HCT116 (cell line): ENCODE measurements around the gene CXCR6. TPM values are rescaled to one million over a fixed set of nuclear protein-coding genes. Genes with fewer than 3 reads are reported as not detected.

ENCODE experiments used
- ATAC-seq: fragments of 200-7000 bp; cut with Tn5 transposase; 2 replicates; pipeline ENCODE4 v1.9.1; 2020; ENCODE audit warnings: mild to moderate bottlenecking, moderate library complexity
- BruUV-seq: library from RNA; stranded (reverse); fragments of 400-500 nt; replicated peaks from 2 replicates; lab custom pipeline; 2021; lab: Mats Ljungman, UMichigan
- CTCF ChIA-PET: fragments of 300-600 bp; sonication (Branson Sonifier 250); formaldehyde crosslinking; loops from one replicate; lab custom pipeline; 2021; ENCODE audit warnings: antibody characterized with exemption; lab: Charles Lee
- POLR2A ChIA-PET: fragments of 300-600, 350-600 bp; sonication (Branson Sonifier 250); formaldehyde crosslinking; loops from one replicate; lab custom pipeline; 2021; ENCODE audit warnings: antibody characterized with exemption; lab: Charles Lee
- RAD21 ChIA-PET, 2 experiments: fragments of 300-600 bp; sonication (Branson Sonifier 250); formaldehyde crosslinking; loops; one replicate each; lab custom pipeline; 2023; ENCODE audit warnings: low total read pairs in 2 of 2; ENCODE audit not compliant: uncharacterized antibody in 2 of 2, unreplicated experiment in 2 of 2, low non-redundant PET in 1 of 2; lab: Charles Lee
- DNase-seq: peaks from one replicate; pipeline ENCODE4 v3.0.0-alpha.2; 2010; ENCODE audit warnings: low read depth, low spot score
- H2AFZ ChIP-seq: fragments of 200-600 bp; shearing (Covaris generic), sonication (generic); 2 replicates; pipeline ENCODE4 v1.6.1; 2017; ENCODE audit warnings: low read depth, mixed run types, mixed read lengths, antibody characterized with exemption, low read length; ENCODE audit not compliant: poor library complexity, severe bottlenecking
- H3K27ac ChIP-seq: 2 replicates; pipeline ENCODE4 v1.5.1; 2012; ENCODE audit warnings: low read depth, low read length
- H3K27me3 ChIP-seq: fragments of 200-600 bp; sonication (generic); 2 replicates; pipeline ENCODE4 v1.6.1; 2016; ENCODE audit warnings: mixed run types, low read length, mixed read lengths; ENCODE audit not compliant: insufficient read depth
- H3K36me3 ChIP-seq, 2 experiments: fragments of 200-500 bp in 1 of 2; fragments of 200-600 bp in 1 of 2; sonication (Bioruptor generic) in 1 of 2; sonication (generic) in 1 of 2; 2 replicates each; pipeline versions ENCODE4 v1.5.1 to v1.6.1; 2014 to 2016; ENCODE audit warnings: low read length in 2 of 2, inconsistent platforms in 1 of 2, mixed read lengths in 1 of 2, mixed run types in 1 of 2; ENCODE audit not compliant: insufficient read depth in 2 of 2, control insufficient read depth in 1 of 2
- H3K4me1 ChIP-seq, 2 experiments: fragments of 200-600 bp in 1 of 2; sonication (generic) in 1 of 2; 2 replicates each; pipeline versions ENCODE4 v1.5.1 to v1.6.1; 2012 to 2017; ENCODE audit warnings: low read length in 2 of 2, inconsistent platforms in 1 of 2, mild to moderate bottlenecking in 1 of 2, mixed read lengths in 1 of 2, mixed run types in 1 of 2, moderate library complexity in 1 of 2; ENCODE audit not compliant: insufficient read depth in 2 of 2, control insufficient read depth in 1 of 2
- H3K4me2 ChIP-seq: fragments of 200-600 bp; sonication (generic); 2 replicates; pipeline ENCODE4 v1.6.1; 2017; ENCODE audit warnings: mixed run types, low read length, mixed read lengths
- H3K4me3 ChIP-seq, 2 experiments: fragments of 200-600 bp in 1 of 2; sonication (generic) in 1 of 2; replicated peaks in 1 of 2; 2 replicates each; pipeline ENCODE4 v1.5.1; 2011 to 2016; ENCODE audit warnings: low read length in 2 of 2, control low read depth in 1 of 2, low read depth in 1 of 2, mild to moderate bottlenecking in 1 of 2, mixed read lengths in 1 of 2, mixed run types in 1 of 2
- H3K79me2 ChIP-seq: fragments of 200-600 bp; sonication (generic); 2 replicates; pipeline ENCODE4 v1.6.1; 2017; ENCODE audit warnings: mild to moderate bottlenecking, mixed run types, low read length, moderate library complexity, mixed read lengths; ENCODE audit not compliant: insufficient read depth
- H3K9ac ChIP-seq: fragments of 200-600 bp; sonication (generic); 2 replicates; pipeline ENCODE4 v1.6.1; 2016; ENCODE audit warnings: low read length, mixed read lengths
- H3K9me2 ChIP-seq: fragments of 200-600 bp; sonication (generic), shearing (Covaris generic); 2 replicates; pipeline ENCODE4 v1.6.1; 2017; ENCODE audit warnings: mixed run types, mild to moderate bottlenecking, moderate library complexity; ENCODE audit not compliant: insufficient read depth
- H3K9me3 ChIP-seq, 2 experiments: fragments of 200-500 bp in 1 of 2; fragments of 200-600 bp in 1 of 2; sonication (Bioruptor generic) in 1 of 2; sonication (generic) in 1 of 2; 2 replicates each; pipeline ENCODE4 v1.6.1; 2014 to 2017; ENCODE audit warnings: low read length in 2 of 2, mixed read lengths in 2 of 2, inconsistent platforms in 1 of 2, low read depth in 1 of 2, mild to moderate bottlenecking in 1 of 2, mixed run types in 1 of 2, moderate library complexity in 1 of 2; ENCODE audit not compliant: control insufficient read depth in 1 of 2, insufficient read depth in 1 of 2
- H4K20me1 ChIP-seq: fragments of 200-600 bp; sonication (generic), shearing (Covaris generic); 2 replicates; pipeline ENCODE4 v1.6.1; 2017; ENCODE audit warnings: mixed run types, mild to moderate bottlenecking, moderate library complexity; ENCODE audit not compliant: insufficient read depth
- CEBPB ChIP-seq: IDR thresholded peaks from 2 replicates; pipeline ENCODE4 v1.6.1; 2012; ENCODE audit warnings: low read depth
- EGR1 ChIP-seq: IDR thresholded peaks from 2 replicates; pipeline ENCODE4 v1.6.1; 2012; ENCODE audit warnings: low read depth
- ELF1 ChIP-seq: IDR thresholded peaks from 2 replicates; pipeline ENCODE4 v1.6.1; 2012; ENCODE audit warnings: low read depth, borderline replicate concordance
- EZH2 ChIP-seq: fragments of 200-600 bp; sonication (generic); IDR thresholded peaks from 2 replicates; pipeline ENCODE4 v1.6.1; 2017; ENCODE audit warnings: antibody characterized with exemption, mixed run types
- EZH2phosphoT487 ChIP-seq: fragments of 200-600 bp; IDR thresholded peaks from 2 replicates; pipeline ENCODE4 v1.6.1; 2018; ENCODE audit warnings: antibody characterized with exemption, borderline replicate concordance
- FOSL1 ChIP-seq: IDR thresholded peaks from 2 replicates; pipeline ENCODE4 v1.6.1; 2012; ENCODE audit warnings: low read depth
- JUND ChIP-seq: IDR thresholded peaks from 2 replicates; pipeline ENCODE4 v1.6.1; 2012
- POLR2A ChIP-seq: IDR thresholded peaks from 2 replicates; pipeline ENCODE4 v1.7.0; 2011; ENCODE audit warnings: borderline replicate concordance; ENCODE audit not compliant: insufficient read depth, insufficient read length; ENCODE audit errors: extremely low read depth
- POLR2AphosphoS5 ChIP-seq: IDR thresholded peaks from 2 replicates; pipeline ENCODE4 v1.6.1; 2011; ENCODE audit warnings: mild to moderate bottlenecking, low read depth, low read length, moderate library complexity
- SIN3A ChIP-seq: IDR thresholded peaks from 2 replicates; pipeline ENCODE4 v1.6.1; 2012; ENCODE audit warnings: low read depth
- SP1 ChIP-seq: IDR thresholded peaks from 2 replicates; pipeline ENCODE4 v1.6.1; 2012; ENCODE audit warnings: low read depth
- SRF ChIP-seq: IDR thresholded peaks from 2 replicates; pipeline ENCODE4 v1.6.1; 2012; ENCODE audit warnings: low read depth
- ZFX ChIP-seq: fragments of 450-650 bp; IDR thresholded peaks from 2 replicates; pipeline ENCODE4 v1.6.1; 2017
- ZNF274 ChIP-seq: fragments of 200-500 bp; sonication (Bioruptor generic); IDR thresholded peaks from 2 replicates; pipeline ENCODE4 v1.6.1; 2014; ENCODE audit warnings: mild to moderate bottlenecking, low read depth, low read length, inconsistent platforms
- intact Hi-C: fragments of 100-400 bp; cut with micrococcal nuclease; formaldehyde crosslinking; loops from 2 replicates; pipeline ENCODE4 v1.10.0; 2022
- total RNA-seq: library from RNA; stranded (reverse); gene quantifications from one replicate; pipeline ENCODE4 v1.2.1, GENCODE V29; 2021; ENCODE audit not compliant: unreplicated experiment
- TF ChIP-seq, protein P1 (sequence below): IDR thresholded peaks from 2 replicates; pipeline ENCODE4 v1.6.1; 2012
- TF ChIP-seq, protein P2 (sequence below): IDR thresholded peaks from 2 replicates; pipeline ENCODE4 v1.6.1; 2011; ENCODE audit warnings: mild to moderate bottlenecking, low read length, moderate library complexity; ENCODE audit not compliant: insufficient replicate concordance; ENCODE audit errors: extremely low read depth
- TF ChIP-seq, protein P3 (sequence below): IDR thresholded peaks from 2 replicates; pipeline ENCODE4 v1.6.1; 2012
- TF ChIP-seq, protein P4 (sequence below): IDR thresholded peaks from 2 replicates; pipeline ENCODE4 v1.6.1; 2012; ENCODE audit warnings: low read depth

Gene CXCR6
- total RNA-seq, 1 experiment from 2014 or later = not detected

DNA sequence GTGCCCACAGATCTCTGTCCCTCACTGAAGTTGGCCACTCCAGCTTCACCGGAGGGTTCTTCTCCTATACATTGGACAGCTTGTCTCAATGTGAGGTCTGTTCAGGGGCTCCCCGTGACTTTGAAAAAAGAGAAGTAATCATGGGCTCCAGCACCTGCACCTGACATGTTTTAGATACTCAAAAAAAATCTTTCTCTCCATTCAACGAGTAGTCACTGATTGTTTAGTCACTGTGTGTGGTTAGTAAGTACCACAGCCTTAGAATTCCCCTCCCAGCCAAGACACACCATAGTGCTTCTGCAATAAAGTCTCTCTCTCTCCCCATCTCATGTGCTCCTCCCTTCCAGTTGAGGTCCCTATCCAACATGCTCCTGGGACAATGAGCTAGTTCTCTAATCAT lies 38.3 kb upstream of the CXCR6 start:
- H3K9ac ChIP-seq = no peak overlapping the region
- no peak overlapping the region for H3K4me2 ChIP-seq
- no peaks in the 10 kb centered on the region for H3K79me2 ChIP-seq
- H3K36me3 ChIP-seq = no peaks in the 10 kb centered on the region
- ChIA-PET RAD21 (no interaction called here), CTCF (no interaction called here), POLR2A (no interaction called here)
- no peaks in the 10 kb centered on the region for H3K9me2 ChIP-seq
- BruUV-seq = no TSS peak
- intact Hi-C loops = no loop called here
- H3K4me1 ChIP-seq = no peaks in the 10 kb centered on the region
- TF ChIP-seq, protein P1, sequence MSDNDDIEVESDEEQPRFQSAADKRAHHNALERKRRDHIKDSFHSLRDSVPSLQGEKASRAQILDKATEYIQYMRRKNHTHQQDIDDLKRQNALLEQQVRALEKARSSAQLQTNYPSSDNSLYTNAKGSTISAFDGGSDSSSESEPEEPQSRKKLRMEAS = no peak
- TF ChIP-seq SIN3A (no peak), SRF (no peak), SP1 (no peak), ZNF274 (no peak), EGR1 (no peak), JUND (no peak), POLR2A (no peak), FOSL1 (no peak), CEBPB (no peak), ELF1 (no peak), ZFX (no peak), EZH2phosphoT487 (no peak), EZH2 (no peak), POLR2AphosphoS5 (no peak)
- TF ChIP-seq, protein P2, sequence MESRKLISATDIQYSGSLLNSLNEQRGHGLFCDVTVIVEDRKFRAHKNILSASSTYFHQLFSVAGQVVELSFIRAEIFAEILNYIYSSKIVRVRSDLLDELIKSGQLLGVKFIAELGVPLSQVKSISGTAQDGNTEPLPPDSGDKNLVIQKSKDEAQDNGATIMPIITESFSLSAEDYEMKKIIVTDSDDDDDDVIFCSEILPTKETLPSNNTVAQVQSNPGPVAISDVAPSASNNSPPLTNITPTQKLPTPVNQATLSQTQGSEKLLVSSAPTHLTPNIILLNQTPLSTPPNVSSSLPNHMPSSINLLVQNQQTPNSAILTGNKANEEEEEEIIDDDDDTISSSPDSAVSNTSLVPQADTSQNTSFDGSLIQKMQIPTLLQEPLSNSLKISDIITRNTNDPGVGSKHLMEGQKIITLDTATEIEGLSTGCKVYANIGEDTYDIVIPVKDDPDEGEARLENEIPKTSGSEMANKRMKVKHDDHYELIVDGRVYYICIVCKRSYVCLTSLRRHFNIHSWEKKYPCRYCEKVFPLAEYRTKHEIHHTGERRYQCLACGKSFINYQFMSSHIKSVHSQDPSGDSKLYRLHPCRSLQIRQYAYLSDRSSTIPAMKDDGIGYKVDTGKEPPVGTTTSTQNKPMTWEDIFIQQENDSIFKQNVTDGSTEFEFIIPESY = no peak
- TF ChIP-seq, protein P3, sequence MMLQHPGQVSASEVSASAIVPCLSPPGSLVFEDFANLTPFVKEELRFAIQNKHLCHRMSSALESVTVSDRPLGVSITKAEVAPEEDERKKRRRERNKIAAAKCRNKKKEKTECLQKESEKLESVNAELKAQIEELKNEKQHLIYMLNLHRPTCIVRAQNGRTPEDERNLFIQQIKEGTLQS = no peak
- TF ChIP-seq, protein P4, sequence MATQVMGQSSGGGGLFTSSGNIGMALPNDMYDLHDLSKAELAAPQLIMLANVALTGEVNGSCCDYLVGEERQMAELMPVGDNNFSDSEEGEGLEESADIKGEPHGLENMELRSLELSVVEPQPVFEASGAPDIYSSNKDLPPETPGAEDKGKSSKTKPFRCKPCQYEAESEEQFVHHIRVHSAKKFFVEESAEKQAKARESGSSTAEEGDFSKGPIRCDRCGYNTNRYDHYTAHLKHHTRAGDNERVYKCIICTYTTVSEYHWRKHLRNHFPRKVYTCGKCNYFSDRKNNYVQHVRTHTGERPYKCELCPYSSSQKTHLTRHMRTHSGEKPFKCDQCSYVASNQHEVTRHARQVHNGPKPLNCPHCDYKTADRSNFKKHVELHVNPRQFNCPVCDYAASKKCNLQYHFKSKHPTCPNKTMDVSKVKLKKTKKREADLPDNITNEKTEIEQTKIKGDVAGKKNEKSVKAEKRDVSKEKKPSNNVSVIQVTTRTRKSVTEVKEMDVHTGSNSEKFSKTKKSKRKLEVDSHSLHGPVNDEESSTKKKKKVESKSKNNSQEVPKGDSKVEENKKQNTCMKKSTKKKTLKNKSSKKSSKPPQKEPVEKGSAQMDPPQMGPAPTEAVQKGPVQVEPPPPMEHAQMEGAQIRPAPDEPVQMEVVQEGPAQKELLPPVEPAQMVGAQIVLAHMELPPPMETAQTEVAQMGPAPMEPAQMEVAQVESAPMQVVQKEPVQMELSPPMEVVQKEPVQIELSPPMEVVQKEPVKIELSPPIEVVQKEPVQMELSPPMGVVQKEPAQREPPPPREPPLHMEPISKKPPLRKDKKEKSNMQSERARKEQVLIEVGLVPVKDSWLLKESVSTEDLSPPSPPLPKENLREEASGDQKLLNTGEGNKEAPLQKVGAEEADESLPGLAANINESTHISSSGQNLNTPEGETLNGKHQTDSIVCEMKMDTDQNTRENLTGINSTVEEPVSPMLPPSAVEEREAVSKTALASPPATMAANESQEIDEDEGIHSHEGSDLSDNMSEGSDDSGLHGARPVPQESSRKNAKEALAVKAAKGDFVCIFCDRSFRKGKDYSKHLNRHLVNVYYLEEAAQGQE = no peak
- H3K4me3 ChIP-seq = no peak overlapping the region
- no peak overlapping the region for H2AFZ ChIP-seq
- H3K27ac ChIP-seq = no peak overlapping the region
- DNase-seq = no peak
- H4K20me1 ChIP-seq = no peaks in the 10 kb centered on the region
- no peak for ATAC-seq
- no peaks in the 10 kb centered on the region for H3K27me3 ChIP-seq
- H3K9me3 ChIP-seq = no peaks in the 10 kb centered on the region
